Measurements from ENCODE around the gene CIDEB. TPM values are rescaled to one million over a fixed set of nuclear protein-coding genes. Genes with fewer than 3 reads are reported as not detected.

Gene CIDEB
- total and polyA plus RNA-seq, 2 of the 4 experiments (the other 2 are of a cell fraction) = under 0.01 to 0.19 TPM

GRCh38 chr14:24310646-24311604 is 3.1 kb upstream of the CIDEB start, which contains the start of gene LTB4R:
LTB4R (plus strand) TSS chr14:24311502; CDS start chr14:24315652, 4,150 bp downstream.
- Histone ChIP-seq H3K14ac (replicated peaks; ENCODE audit: low read depth, low read length) (no peak within 1 kb of the TSS), H3K36me3 (ENCODE audit: control insufficient read depth, insufficient read depth, low read length) (peaks cover 10% of the 10 kb centered on the region), H4K8ac (ENCODE audit: low read depth in 2 of 2, low read length in 2 of 2) (no peak within 1 kb of the TSS), H3K4me1 (ENCODE audit: control insufficient read depth, insufficient read depth, low read length) (peaks cover 10% of the 10 kb centered on the region; the same call in 1 of the 2 replicates), H3K18ac (ENCODE audit: low read depth, low read length) (no peak within 1 kb of the TSS), H2AFZ (replicated peaks; ENCODE audit: low read length, poor library complexity) (peak within 1 kb of the TSS; percentile 60), H4K20me1 (ENCODE audit: insufficient read depth, low read length) (peaks cover 8% of the 10 kb centered on the region; the same call in 1 of the 2 replicates), H3K56ac (ENCODE audit: extremely low read depth, insufficient read depth, low read length) (no peak within 1 kb of the TSS), H3K9me3 (ENCODE audit: control insufficient read depth, insufficient read depth, low read length) (no peaks in the 10 kb centered on the region), H2BK15ac (ENCODE audit: low read depth, low read length) (no peak within 1 kb of the TSS), H2BK20ac (ENCODE audit: low read depth, low read length) (no peak within 1 kb of the TSS), H2AK5ac (ENCODE audit: low read depth, low read length) (0 out of 2 replicates have a peak within 1 kb of the TSS, but pooled peaks have one; percentile 9), H3K4me3 (ENCODE audit: insufficient read depth, low read depth, low read length) (peak within 1 kb of the TSS; percentile 12; the same call in 1 of the 2 replicates), H3K27ac (ENCODE audit: insufficient read depth, low read length) (no peak within 1 kb of the TSS), H4K91ac (ENCODE audit: insufficient read depth, low read depth, low read length) (no peak within 1 kb of the TSS), H3K23ac (ENCODE audit: low read depth, low read length) (0 out of 2 replicates have a peak within 1 kb of the TSS, but pooled peaks have one; percentile 41), H3K4ac (ENCODE audit: low read depth, low read length) (no peak within 1 kb of the TSS), H3K27me3 (ENCODE audit: control insufficient read depth, insufficient read depth, low read length) (peaks cover 10% of the 10 kb centered on the region; the same call in 1 of the 2 replicates), H2AK9ac (replicated peaks; ENCODE audit: low read depth, low read length, poor library complexity) (peak within 1 kb of the TSS; percentile 60), H3K4me2 (ENCODE audit: low read depth, low read length) (peak within 1 kb of the TSS; percentile 39; the same call in 1 of the 2 replicates), H2BK5ac (ENCODE audit: low read depth, low read length, poor library complexity, severe bottlenecking) (no peak within 1 kb of the TSS), H3K79me1 (ENCODE audit: low read depth in 1 of 2, low read length in 2 of 2) (peaks cover 3 to 8% of the 10 kb centered on the region in 2 experiments; a peak in 1 of 4 replicates), H3K9ac (ENCODE audit: low read depth, low read length) (no peak within 1 kb of the TSS), H2BK120ac (ENCODE audit: low read depth, low read length) (no peak within 1 kb of the TSS), H3K9me1 (ENCODE audit: insufficient read depth, low read length) (peaks cover 7% of the 10 kb centered on the region; the same call in 1 of the 2 replicates), H4K5ac (ENCODE audit: low read depth, low read length) (no peak within 1 kb of the TSS)
- BruUV-seq (replicated peaks) = no TSS peak
- ChIA-PET POLR2A (ENCODE audit: unreplicated experiment) (no interaction called here), CTCF (interaction anchor here (1.2 to 1.4 kb wide), 3 partner anchors 23 to 68 kb away, joined by 3 to 6 read pairs (median 4); no protein-coding TSS in a partner anchor)
- ATAC-seq (ENCODE audit: low read depth) = peak; percentile 82
- peak; percentile 64; the same call in 1 of the 2 replicates for TF ChIP-seq BHLHE40 (IDR thresholded peaks at IDR 0.05; ENCODE audit: low read depth, low read length)
- TF ChIP-seq, protein P1, sequence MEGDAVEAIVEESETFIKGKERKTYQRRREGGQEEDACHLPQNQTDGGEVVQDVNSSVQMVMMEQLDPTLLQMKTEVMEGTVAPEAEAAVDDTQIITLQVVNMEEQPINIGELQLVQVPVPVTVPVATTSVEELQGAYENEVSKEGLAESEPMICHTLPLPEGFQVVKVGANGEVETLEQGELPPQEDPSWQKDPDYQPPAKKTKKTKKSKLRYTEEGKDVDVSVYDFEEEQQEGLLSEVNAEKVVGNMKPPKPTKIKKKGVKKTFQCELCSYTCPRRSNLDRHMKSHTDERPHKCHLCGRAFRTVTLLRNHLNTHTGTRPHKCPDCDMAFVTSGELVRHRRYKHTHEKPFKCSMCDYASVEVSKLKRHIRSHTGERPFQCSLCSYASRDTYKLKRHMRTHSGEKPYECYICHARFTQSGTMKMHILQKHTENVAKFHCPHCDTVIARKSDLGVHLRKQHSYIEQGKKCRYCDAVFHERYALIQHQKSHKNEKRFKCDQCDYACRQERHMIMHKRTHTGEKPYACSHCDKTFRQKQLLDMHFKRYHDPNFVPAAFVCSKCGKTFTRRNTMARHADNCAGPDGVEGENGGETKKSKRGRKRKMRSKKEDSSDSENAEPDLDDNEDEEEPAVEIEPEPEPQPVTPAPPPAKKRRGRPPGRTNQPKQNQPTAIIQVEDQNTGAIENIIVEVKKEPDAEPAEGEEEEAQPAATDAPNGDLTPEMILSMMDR (conservative IDR thresholded peaks at IDR 0.05; ENCODE audit: low read depth, low read length) = peak; percentile 26; the same call in 1 of the 2 replicates
- TF ChIP-seq CEBPB (IDR thresholded peaks at IDR 0.05; ENCODE audit: low read depth, low read length) = no peak
- intact Hi-C loops (cut with micrococcal nuclease) (no loop called here), dilution Hi-C loops (cut with HindIII; ENCODE audit: low sequenced_read_pairs, unreplicated experiment) (no loop called here), in situ Hi-C loops (cut with MboI; ENCODE audit: low sequenced_read_pairs) (no loop called here)
- peak; percentile 73 for DNase-seq
- WGBS, 2 experiments (ENCODE audit: extremely low coverage in 2 of 2, insufficient read length in 1 of 2) = 24% methylated on average over 83 of the region's 99 CpGs; no CpG with 5 or more reads in 1 of the 2 experiments
